GDM1 (cell line): ENCODE measurements around the gene ISL1.

ENCODE experiments used
- DNase-seq: peaks from one replicate; lab custom pipeline; 2025; lab: John Stamatoyannopoulos, UW

The ISL1 gene

GRCh38 chr5:51383131-51384121 lies at the start of gene ISL1:
Gene ISL1 (plus strand): TSS chr5:51383448. CDS start chr5:51383672, 224 bp downstream.
- DNase-seq, result no peak

GRCh38 chr5:51336878-51337277 lies 46.4 kb upstream of the ISL1 start:
- DNase-seq, result no peak

- no peak for DNase-seq
Measured at GRCh38 chr5:51345106-51345505, 38.1 kb upstream of the ISL1 start.

GRCh38 chr5:51347157-51347556 lies 36.1 kb upstream of the ISL1 start:
- no peak for DNase-seq

GRCh38 chr5:51347704-51348103 lies 35.5 kb upstream of the ISL1 start:
- DNase-seq, result no peak

GRCh38 chr5:51371052-51371451 lies 12.2 kb upstream of the ISL1 start:
- no peak for DNase-seq

GRCh38 chr5:51373880-51374523 lies 9.2 kb upstream of the ISL1 start:
- DNase-seq, result no peak

GRCh38 chr5:51375084-51375483 lies 8.2 kb upstream of the ISL1 start:
- no peak for DNase-seq

GRCh38 chr5:51376509-51376908 lies 6.7 kb upstream of the ISL1 start:
- DNase-seq, result no peak

- no peak for DNase-seq
Measured at GRCh38 chr5:51377151-51378060, 5.8 kb upstream of the ISL1 start.

- no peak for DNase-seq
Measured at GRCh38 chr5:51378061-51378409, 5.2 kb upstream of the ISL1 start.

- DNase-seq, result no peak
Measured at GRCh38 chr5:51378448-51379330, 4.6 kb upstream of the ISL1 start.

GRCh38 chr5:51379331-51379700 lies 3.9 kb upstream of the ISL1 start:
- DNase-seq, result no peak

GRCh38 chr5:51380603-51381207 lies 2.5 kb upstream of the ISL1 start:
- no peak for DNase-seq

- DNase-seq, result no peak
Measured at GRCh38 chr5:51381761-51382474, 1.3 kb upstream of the ISL1 start.

- DNase-seq, result no peak
Measured at GRCh38 chr5:51382521-51383130, 622 bp upstream of the ISL1 start.

- DNase-seq, result no peak
Measured at GRCh38 chr5:51384281-51384840, 1.1 kb downstream of the ISL1 start.

- no peak for DNase-seq
Measured at GRCh38 chr5:51385216-51385615, 2.0 kb downstream of the ISL1 start.
